Activated CD8-positive, alpha-beta memory T cell treated with anti-CD3 and anti-CD28 coated beads for 36 hours (primary cell): ENCODE measurements around the gene NOL3. TPM values are rescaled to one million over a fixed set of nuclear protein-coding genes. Genes with fewer than 3 reads are reported as not detected.
"Not testable (repeated sequence)": the region's sequence is repeated elsewhere in the genome, so short reads cannot be mapped to it uniquely, and the experiment has no call there.

ENCODE experiments used
- CTCF ChIA-PET: fragments of 350-600 bp; sonication (Branson Sonifier 250); formaldehyde crosslinking; loops from one replicate; lab custom pipeline; 2021; ENCODE audit warnings: antibody characterized with exemption; lab: Charles Lee
- POLR2A ChIA-PET: fragments of 350-600 bp; sonication (Branson Sonifier 250); formaldehyde crosslinking; loops from one replicate; lab custom pipeline; 2021; ENCODE audit warnings: antibody characterized with exemption; lab: Charles Lee
- total RNA-seq, 2 experiments: library from RNA; stranded (reverse); gene quantifications; one replicate each; pipeline ENCODE4 v1.2.3, GENCODE V29; 2021

Gene NOL3
- 1 to 10 TPM; 4.9 to 5.2 TPM for total RNA-seq

GRCh38 chr16:67170168-67170948 is at the start of gene NOL3:
Gene NOL3, plus strand, starts transcription at chr16:67170538.
- POLR2A ChIA-PET = interaction anchor here (0.7 to 3.0 kb wide), 3 partner anchors 11 to 355 kb away, joined by 3 to 14 read pairs (median 4); partner anchors contain the start of genes FBXL8 and TRADD
- CTCF ChIA-PET = interaction anchor here (0.6 to 2.4 kb wide), 13 partner anchors 10 to 216 kb away, joined by 3 to 10 read pairs (median 3); partner anchors contain the start of genes CES3 and MATCAP1

DNA sequence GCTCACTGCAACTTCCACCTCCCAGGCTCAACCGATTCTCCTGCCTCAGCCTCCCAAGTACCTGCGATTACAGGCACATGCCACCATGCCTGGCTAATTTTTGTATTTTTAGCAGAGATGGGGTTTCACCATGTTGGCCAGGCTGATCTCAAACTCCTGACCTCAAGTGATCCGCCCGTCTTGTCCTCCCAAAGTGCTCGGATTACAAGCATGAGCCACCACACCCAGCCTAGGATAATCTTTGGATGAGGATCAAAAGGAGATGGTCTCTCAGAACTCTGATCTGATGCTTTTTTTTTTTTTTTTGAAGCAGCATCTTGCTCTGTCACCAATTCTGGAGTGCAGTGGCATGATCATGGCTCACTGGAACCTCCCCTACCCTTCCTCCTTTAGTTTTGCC is 47.5 kb upstream of the NOL3 start:
- POLR2A ChIA-PET, CTCF ChIA-PET: not testable (repeated sequence)

DNA sequence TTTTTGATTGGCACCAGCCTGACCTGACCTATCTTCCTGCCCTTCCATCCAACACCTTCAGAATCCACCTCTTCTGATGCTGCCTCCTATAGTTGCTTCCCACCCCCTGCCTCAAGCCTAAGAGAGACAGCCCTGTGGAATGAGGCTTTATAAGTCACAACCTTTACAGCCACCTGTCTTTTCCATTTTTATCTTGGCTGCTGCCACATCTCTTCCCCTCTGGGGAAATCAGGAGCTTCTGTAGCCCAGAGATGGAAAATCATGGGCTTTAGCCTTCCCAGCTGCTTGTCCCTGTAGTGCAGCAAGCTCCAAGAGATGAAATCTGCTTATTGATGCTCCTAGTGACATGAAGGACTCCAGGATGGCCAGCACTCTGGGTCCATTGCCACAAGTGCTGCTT is 41.9 kb upstream of the NOL3 start:
- ChIA-PET CTCF (no interaction called here), POLR2A (no interaction called here)

- ChIA-PET CTCF (interaction anchor here (1.7 kb wide), 1 partner anchor 11 kb away, joined by 4 read pairs; no protein-coding TSS in a partner anchor), POLR2A (no interaction called here)
These were observed 41.5 kb upstream of the NOL3 start for GRCh38 chr16:67128887-67129286.

- ChIA-PET POLR2A (no interaction called here), CTCF (interaction anchor here (1.1 to 1.7 kb wide), 2 partner anchors 10 to 51 kb away, joined by 3 to 4 read pairs; no protein-coding TSS in a partner anchor)
These were observed 40.9 kb upstream of the NOL3 start for GRCh38 chr16:67129422-67129821.

DNA sequence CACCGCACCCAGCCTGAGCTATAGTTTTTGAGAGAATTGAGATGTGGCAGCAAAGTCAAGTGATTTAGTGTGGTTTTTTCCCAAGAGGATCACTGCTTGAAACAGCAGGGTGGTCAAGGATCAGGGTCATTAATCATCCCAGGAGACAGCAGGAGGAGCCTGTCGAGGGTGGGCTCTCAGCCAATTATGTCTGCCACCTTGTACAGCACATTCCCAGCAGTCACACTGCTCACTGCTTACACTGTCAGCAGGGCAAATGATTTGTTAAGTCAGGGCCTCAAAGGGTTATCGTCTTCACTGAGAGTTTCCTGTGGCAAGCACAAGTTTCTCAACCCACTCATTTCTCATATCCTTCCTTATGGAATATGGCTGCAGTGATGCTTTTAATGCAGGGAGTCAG is 32.7 kb upstream of the NOL3 start:
- ChIA-PET POLR2A (no interaction called here), CTCF (interaction anchor here (1.7 to 2.8 kb wide), 2 partner anchors 14 to 18 kb away, joined by 3 to 7 read pairs; partner anchors contain the start of gene B3GNT9)

- ChIA-PET CTCF (interaction anchor here (1.1 to 1.6 kb wide), 3 partner anchors 11 to 16 kb away, joined by 4 to 8 read pairs (median 4); no protein-coding TSS in a partner anchor), POLR2A (no interaction called here)
These were observed 28.9 kb upstream of the NOL3 start for GRCh38 chr16:67141391-67141790.

GRCh38 chr16:67142342-67142741 is 28.0 kb upstream of the NOL3 start:
- CTCF ChIA-PET = interaction anchor here (1.6 kb wide), 1 partner anchor 13 kb away, joined by 8 read pairs; no protein-coding TSS in a partner anchor
- POLR2A ChIA-PET = no interaction called here

GRCh38 chr16:67144943-67145342 is 25.4 kb upstream of the NOL3 start:
- ChIA-PET POLR2A (no interaction called here), CTCF (interaction anchor here (1.6 kb wide), 1 partner anchor 10 kb away, joined by 5 read pairs; no protein-coding TSS in a partner anchor)

GRCh38 chr16:67145746-67146145 is 24.6 kb upstream of the NOL3 start:
- CTCF ChIA-PET = interaction anchor here (1.6 kb wide), 1 partner anchor 9 kb away, joined by 5 read pairs; no protein-coding TSS in a partner anchor

GRCh38 chr16:67146523-67147357 is 23.6 kb upstream of the NOL3 start:
- ChIA-PET POLR2A (no interaction called here), CTCF (interaction anchor here (0.9 kb wide), 1 partner anchor 133 kb away, joined by 3 read pairs; no protein-coding TSS in a partner anchor)

More at GRCh38 chr16:67145746-67146145, 24.6 kb upstream of the NOL3 start:
- POLR2A ChIA-PET = no interaction called here

DNA sequence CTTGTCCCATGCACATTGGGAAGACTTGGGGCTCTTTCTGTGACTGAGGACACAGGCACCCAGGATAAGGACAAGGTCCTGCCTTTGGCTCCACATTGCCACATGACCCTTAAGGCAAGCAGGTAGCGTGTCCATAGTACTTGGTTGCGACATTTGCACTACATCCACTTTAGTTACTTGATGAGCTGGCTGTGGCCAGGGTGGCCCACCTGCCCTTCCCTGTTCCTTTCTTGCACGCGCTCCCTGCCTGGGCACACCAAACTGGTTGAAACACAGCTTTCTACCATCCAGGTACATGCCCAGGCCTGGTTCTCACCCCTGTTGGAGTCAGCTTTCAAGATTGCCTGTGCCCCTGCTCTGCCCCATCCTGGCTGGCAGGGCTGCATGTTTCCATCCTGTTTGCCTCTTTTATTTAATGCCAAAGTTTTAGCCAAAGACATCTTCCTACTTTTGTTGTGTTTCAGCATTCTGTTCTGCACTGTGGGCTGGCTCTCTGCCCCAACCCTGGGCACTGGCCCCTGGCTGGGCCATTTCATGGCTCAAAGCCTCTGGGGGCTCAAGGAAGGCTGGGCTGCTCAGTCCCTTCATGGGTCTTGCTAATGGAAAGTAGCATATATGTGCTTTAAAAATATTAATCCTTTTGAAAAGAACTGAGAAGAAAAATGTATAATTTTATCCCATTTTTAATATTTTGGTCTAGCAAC is 22.7 kb upstream of the NOL3 start:
- ChIA-PET POLR2A (no interaction called here), CTCF (interaction anchor here (0.9 kb wide), 1 partner anchor 134 kb away, joined by 3 read pairs; no protein-coding TSS in a partner anchor)

DNA sequence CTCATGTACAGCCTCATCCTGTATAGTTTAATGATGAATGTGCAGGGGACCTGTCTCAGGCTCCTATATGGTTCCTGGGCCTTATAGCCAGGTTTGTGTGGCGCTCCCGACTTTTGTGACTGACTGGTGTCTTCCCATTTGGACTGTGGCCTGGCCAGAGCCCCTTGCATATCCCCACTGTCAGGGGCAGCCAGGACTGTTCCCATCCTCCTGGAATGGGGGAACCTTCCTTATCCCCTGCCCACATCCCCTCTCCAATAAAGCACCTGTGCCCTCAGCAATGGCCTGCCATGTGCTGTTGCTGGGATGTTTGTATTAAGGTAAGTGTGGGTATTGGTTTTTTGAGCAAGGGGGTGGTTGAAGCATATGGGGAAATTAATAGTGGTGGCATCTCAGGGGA is 22.1 kb upstream of the NOL3 start:
- ChIA-PET CTCF (no interaction called here), POLR2A (no interaction called here)

DNA sequence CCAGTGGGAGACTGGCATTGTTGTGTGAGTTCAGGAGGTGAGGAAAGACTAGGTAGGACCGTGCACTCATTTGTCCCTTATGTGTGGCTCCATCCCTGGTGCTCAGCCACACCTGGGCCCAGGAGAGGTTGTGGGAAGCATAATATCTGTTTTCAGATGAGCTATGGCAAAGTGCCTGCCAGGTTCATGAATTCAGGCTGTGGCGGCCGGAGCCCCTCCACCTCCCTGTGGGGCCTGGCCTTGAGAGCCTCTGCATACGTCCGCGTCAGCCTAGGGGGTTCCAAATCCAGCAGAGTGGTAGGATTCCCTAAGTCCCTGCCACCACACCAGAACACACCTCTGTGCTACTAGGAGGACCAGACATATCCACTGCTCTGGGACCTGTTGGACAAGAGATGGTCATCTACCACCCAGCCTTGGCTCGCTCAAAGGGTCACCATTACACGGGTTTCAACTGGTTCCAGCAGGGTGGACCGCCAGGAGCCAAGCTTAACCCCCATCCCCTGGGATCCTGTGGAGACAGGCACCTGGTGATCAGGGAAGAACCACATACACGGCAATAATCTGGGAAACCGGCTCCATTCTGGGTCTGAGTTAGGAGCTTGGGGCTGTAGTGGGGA is 21.6 kb upstream of the NOL3 start:
- ChIA-PET CTCF (interaction anchor here (0.6 kb wide), 1 partner anchor 21 kb away, joined by 3 read pairs; the partner anchor contains the start of gene NOL3), POLR2A (no interaction called here)

DNA sequence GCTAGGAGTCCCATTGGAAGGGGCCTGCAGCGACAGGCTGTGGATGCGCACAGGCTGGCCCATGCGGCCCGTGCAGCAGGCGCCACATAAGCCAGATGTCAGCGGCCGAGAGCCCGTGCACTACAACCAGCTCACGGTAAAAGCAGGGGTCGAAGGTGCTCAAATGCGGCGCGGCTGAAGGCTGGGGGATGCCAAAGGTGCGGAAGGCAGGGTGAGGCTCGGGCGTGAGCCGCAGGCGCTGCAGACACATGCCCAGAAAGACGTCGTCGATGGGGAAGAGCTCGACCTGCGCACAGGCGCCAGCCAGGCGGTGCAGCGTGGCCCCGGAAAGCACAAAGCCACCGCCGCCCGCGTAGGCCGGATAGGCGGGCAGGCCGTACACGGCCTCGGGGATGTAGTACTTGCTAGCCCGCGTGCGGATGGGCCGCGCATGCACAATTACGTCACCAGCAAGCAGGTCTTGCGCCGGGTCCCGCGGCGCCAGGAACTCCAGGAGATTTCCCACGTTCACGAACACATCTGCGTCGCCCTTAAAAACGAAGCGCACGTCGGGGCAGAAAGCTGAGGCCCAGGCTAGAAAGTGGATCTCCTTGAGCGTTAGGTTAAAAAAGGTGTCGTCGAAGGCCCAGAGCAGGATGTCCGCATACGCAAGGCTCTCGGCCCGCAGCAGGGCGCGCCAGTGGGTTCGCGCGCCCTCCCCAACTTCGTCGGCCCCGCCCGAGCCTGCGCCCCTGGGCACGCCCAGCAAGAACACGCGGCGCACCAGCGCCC is 20.9 kb upstream of the NOL3 start:
- CTCF ChIA-PET = interaction anchor here (0.6 to 2.2 kb wide), 3 partner anchors 21 to 159 kb away, joined by 3 to 13 read pairs (median 3); partner anchors contain the start of gene NOL3
- POLR2A ChIA-PET = no interaction called here

GRCh38 chr16:67150047-67150832 is 20.1 kb upstream of the NOL3 start:
- POLR2A ChIA-PET = interaction anchor here (1.3 kb wide), 1 partner anchor 133 kb away, joined by 3 read pairs; no protein-coding TSS in a partner anchor

More at GRCh38 chr16:67150047-67150832, 20.1 kb upstream of the NOL3 start:
- CTCF ChIA-PET = interaction anchor here (0.7 to 2.2 kb wide), 7 partner anchors 25 to 174 kb away, joined by 3 to 13 read pairs (median 4); no protein-coding TSS in a partner anchor
